ENCODE measurements around the gene SRSF9.
"Not testable (repeated sequence)": the region's sequence is repeated elsewhere in the genome, so short reads cannot be mapped to it uniquely, and the experiment has no call there.

SRSF9 gene

GRCh38 chr12:120447992-120448391, 21.6 kb downstream of the SRSF9 start:
- DNase-seq (ENCODE audit: low read depth): no peak

- not testable (repeated sequence) for DNase-seq (ENCODE audit: low read depth)
Measured at GRCh38 chr12:120446844-120447178, 22.7 kb downstream of the SRSF9 start.

DNA sequence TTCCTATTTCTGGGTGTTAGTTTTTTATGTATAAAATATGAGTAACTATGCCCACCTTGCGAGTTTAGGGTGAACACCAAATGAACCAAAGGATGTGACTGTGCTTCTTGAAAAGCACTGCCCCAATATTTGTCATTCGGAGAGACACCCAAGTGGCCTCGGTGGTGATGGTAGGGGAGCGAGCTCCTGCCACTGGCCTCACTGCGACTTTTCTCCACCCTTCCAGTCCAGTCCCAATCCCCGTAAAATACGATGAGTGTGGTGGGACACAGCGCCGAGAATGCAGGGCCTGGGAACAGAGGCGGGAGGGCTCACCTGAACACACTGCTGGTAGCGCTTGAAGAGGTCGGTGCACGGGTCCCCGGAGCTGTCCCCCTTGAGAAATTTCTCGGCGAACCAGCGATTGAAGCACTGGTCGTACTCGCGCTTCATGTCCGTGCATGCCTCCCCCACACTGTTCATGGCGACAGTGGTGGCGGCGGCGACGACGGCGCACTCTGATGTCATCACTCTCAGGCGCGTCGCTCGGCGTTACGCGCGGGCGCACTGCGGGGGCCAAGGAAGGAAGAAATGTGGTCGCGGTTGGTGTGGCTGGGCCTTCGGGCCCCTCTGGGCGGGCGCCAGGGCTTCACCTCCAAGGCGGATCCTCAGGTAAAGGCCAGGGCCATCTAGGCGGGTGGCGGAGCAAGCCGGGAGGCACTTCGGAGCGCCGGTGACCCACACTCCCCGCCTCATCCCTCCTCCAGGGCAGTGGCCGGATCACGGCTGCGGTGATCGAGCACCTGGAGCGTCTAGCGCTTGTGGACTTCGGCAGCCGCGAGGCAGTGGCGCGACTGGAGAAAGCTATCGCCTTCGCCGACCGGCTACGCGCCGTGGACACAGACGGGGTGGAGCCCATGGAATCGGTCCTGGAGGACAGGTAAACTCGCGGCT, 23.4 kb downstream of the SRSF9 start, which contains the start of the genes GATC and TRIAP1:
TSS of gene GATC (plus strand) at position 534 of the 933 bp plus-strand sequence. CDS start at position 571, 37 bp downstream.
TSS of gene TRIAP1 (minus strand) at position 474 of the 933 bp plus-strand sequence. CDS start at position 462, 12 bp downstream.
- DNase-seq (ENCODE audit: low read depth): no peak

DNA sequence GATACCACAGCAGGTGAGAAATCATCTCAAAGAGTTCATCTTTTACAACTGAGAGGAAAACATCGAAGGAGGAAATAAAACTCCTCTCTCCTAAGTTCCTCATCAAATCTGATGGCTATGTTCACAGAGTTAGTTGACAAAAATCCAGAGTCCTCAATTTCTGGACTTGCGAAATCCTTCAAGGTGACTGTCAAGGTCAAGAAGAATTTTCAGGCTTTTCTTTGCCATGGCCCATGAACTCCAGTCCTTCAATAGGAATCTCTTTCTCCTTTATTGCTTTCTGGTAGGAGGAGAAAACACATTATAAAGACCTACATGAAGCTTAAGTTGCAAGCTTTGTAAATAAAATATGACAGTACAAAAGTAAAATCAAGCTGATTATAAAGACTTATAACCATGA, 24.9 kb downstream of the SRSF9 start:
- DNase-seq (ENCODE audit: low read depth): no peak

- DNase-seq (ENCODE audit: low read depth): peak; percentile 12
Measured at GRCh38 chr12:120439646-120440247, 29.8 kb downstream of the SRSF9 start.

DNA sequence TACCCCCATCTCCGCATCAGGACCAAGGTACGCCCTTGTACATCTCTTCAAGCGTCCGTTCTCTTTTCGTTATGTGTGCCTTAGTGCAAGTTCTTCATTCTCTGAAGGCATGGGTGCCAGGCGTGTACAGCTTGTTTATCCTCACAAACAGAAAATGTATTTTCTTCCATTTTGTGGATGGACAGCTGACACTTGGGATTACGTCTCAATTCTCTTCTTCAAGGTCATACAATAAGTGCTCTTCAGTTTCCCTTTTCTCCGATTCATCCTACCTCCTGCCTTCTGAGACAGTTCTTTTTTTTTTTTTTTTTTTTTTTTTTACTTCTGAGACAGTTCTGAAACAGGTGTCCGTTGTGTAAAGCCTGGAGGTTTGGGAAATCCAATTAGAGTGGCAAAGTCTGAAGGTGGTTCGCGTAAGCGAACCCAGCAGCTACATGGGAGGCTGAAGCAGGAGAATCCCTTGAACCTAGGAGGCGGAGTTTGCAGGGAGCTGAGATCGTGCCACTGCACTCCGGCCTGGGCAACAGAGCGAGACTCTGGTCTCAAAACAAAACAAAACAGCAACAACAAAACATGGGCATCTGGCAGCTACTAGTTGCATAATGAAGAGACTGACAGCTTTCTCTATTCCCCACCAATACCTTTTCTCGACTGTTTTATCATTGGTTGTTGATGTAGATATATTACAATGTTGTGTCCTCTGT, 30.9 kb downstream of the SRSF9 start:
- DNase-seq (ENCODE audit: low read depth): no peak

DNA sequence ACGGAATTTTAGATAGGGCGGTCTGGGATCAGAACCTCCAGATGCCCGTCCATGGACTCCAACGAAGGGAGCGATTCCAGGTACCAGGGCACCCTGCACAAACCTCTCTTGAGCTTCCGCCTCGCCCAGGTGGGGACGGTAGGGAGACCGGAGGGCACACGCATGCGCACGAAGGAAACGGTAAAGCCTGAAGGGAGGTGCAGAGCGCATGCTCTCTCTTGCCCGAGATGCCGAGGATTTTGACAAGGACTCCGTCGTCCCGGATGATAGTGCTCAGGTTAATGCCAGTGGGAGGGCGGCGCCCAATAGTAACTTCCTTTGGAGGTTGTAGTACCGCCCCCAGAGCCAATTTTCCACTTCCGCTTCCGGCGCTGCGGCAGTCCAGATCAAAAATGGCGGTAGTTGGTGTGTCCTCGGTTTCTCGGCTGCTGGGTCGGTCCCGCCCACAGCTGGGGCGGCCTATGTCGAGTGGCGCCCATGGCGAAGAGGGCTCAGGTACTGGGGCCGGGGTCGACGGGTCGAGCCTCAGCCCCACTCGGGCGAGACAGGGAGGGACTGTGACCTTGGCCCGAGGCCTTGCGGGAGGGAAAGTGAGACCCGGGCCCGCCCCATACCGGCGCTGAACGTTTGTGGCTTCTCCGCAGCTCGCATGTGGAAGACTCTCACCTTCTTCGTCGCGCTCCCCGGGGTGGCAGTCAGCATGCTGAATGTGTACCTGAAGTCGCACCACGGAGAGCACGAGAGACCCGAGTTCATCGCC, 31.6 kb downstream of the SRSF9 start, which contains the start of gene COX6A1:
TSS of gene COX6A1 (plus strand) at position 379 of the 760 bp plus-strand sequence. CDS start at position 393, 14 bp downstream.
- peak; percentile 95 for DNase-seq (ENCODE audit: low read depth)

GRCh38 chr12:120432772-120433525, 36.6 kb downstream of the SRSF9 start:
- DNase-seq (ENCODE audit: low read depth): no peak

GRCh38 chr12:120429368-120429767, 40.2 kb downstream of the SRSF9 start:
- no peak for DNase-seq (ENCODE audit: low read depth)

DNA sequence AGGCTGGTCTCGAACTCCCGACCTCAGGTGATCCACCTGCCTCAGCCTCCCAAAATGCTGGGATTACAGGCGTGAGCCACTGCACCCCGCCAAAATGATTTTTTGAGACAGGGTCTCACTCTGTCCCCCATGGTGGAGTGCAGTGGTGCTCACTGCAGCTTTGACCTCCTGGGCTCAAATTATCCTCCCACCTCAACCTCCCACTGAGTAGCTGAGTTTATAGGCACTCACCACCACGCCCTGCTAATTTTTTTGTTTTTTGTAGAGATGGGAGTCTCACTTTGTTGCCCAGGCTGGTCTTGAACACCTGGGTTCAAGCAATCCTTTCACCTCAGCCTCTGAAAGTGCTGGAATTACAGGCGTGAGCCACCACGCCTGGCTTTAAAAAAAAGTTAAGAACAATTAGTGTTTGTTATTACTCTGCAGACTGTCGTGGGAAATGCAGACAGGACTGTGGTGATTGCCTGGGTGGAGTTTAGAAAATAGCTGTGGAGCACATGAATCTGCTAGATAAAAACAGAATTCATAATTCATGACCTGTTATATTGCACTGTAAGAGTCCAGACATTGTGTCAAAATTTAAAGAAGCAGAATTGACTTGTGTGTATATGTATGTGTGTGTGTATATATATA, 40.8 kb downstream of the SRSF9 start:
- no peak for DNase-seq (ENCODE audit: low read depth)

DNA sequence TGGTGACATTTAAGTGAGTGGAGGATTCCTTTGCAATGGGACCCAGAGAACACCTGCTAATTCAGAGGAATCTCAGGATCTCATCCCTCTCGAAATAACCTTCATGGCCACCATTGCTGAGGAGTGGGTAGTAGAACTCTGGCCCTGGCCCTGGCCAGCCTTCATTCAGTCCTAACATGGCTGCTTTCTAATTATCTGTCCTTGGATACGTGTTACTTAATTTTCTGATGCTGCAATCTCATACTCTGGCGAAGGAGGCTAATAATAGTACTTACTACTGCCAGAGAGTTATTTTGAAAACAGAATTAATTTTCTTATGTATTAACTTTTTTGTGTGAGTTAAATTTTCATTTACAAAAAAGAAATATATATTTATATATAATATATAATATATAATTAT, 43.8 kb downstream of the SRSF9 start:
- no peak for DNase-seq (ENCODE audit: low read depth)

DNA sequence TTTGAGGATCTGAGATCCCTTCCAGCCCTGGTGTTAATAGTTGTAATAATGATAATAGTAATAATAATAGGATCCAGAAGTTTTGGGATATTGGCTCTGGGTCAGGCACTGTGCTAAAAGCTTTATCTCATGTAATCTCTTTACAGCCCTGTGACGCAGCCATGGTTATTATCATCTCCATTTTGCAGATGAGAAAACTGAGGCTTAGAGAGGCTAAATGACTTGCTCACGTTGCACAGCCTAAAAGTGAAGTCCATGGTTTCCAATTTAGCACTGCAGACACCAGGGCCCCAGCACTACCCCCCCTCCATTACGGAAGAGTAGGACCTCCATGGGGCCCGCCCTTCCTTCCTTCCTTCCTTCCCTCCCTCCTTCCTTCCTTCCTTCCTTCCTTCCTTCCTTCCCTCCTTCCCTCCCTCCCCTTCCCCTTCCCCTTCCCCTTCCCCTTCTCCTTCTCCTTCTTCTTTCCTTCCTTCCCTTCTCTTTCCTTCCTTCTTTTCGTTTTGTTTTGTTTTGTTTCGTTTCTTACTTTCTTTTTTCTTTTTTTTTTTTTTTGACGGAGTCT, 46.6 kb downstream of the SRSF9 start:
- DNase-seq (ENCODE audit: low read depth): no peak

DNA sequence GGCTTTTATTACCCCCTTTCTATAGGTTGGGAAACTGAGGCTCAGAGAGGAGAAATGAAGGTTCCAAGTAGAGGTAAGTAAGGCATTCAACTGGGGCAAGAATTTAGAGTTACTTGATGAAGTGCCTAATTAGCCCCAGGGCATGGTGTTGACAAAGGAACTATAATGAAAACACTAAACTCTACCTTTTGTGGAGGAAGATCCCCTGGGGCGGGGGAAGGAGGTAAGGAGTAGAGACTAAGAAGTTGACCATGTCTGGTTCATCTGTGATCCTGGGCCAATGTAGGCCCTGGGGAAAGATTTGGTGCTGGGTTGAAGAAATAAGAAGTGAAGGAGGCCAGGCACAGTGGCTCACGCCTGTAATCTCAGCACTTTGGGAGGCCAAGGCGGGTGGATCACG, 47.8 kb downstream of the SRSF9 start:
- no peak for DNase-seq (ENCODE audit: low read depth)

DNA sequence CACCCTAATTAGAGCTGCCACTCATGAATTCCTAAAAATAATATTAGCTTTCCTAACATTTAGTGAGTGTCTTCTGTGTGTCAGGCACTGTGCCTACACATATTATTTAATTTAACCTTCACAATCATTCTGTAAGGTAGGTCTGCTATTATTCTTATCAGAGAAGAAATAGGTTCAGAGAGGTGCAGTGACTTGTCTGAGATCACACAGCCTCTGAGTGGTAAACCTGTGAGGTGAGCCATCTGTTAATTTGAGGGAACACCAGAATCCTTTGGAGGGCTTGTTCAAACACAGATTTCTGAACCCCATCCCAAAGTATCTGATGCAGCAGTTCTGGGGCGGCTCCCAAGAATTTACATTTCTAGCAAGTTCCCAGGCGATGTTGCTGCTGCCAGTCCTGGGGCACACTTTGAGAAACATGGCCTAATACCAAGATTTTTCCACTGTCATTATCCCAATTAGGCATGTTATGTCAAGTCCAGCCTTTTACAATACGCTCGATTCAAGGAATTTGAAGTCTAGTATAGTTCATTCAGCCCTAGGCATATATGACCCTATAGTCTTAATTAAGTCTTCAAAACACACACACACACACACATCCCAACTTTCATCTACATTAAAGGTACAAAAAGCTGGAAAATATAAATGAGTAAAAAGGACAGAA, 51.5 kb downstream of the SRSF9 start:
- DNase-seq (ENCODE audit: low read depth): no peak

GRCh38 chr12:120416490-120417216, 52.9 kb downstream of the SRSF9 start:
- DNase-seq (ENCODE audit: low read depth): no peak

GRCh38 chr12:120413901-120414695, 55.5 kb downstream of the SRSF9 start:
- no peak for DNase-seq (ENCODE audit: low read depth)

- DNase-seq (ENCODE audit: low read depth): no peak
Measured at GRCh38 chr12:120412421-120412820, 57.1 kb downstream of the SRSF9 start.
